GM21526 (cell line): Measurements from ENCODE around the gene LRRC8D.

Experiments
- ATAC-seq: cut with Tn5 transposase; IDR thresholded peaks from one replicate; pipeline ENCODE4 v1.9.1; 2021; ENCODE audit warnings: moderate library complexity; ENCODE audit not compliant: unreplicated experiment, low FRiP score

LRRC8D gene

DNA sequence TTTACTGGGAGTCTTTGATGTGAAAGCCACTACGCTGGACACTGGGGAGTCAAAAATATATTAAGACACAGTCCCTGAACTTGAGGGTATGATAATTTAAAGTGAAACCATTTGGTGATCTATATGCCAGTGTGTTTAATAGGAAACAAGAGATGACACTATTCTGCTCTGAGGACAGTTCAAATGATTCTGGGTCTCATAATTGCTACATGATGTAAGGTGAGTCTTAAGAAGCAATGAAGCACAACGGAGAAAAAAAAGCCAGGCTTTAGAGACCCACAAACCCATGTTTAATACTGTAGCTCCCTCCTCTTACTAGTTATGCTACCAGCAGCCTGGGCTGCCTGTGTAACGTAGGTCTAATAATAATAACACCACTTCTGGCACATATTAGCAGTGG, 14.2 kb upstream of the LRRC8D start:
- no peak for ATAC-seq

GRCh38 chr1:89807503-89807902, 13.3 kb upstream of the LRRC8D start:
- ATAC-seq = no peak

- no peak for ATAC-seq
Measured at GRCh38 chr1:89807983-89808382, 12.8 kb upstream of the LRRC8D start.

- ATAC-seq = no peak
Measured at GRCh38 chr1:89808441-89809117, 12.3 kb upstream of the LRRC8D start.

GRCh38 chr1:89809556-89809955, 11.3 kb upstream of the LRRC8D start:
- ATAC-seq = no peak

DNA sequence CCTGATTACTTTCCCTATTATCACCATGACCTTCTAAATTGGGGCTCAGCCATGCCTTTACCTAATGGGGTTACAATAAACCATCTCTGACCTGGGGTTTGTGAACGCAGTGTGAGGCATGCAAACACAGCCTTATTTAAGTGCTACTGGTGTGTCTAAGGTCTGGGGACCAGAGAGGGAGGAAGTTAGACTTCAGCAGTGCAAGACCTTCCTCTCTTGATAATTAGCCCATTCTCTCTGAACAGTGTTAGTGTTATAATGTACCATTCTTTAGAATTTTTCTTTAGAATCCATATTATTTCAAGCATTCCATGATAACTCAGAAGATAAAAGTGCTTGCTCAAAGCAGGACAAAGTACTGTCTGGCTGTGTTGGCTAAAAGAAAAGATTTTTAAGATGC, 10.5 kb upstream of the LRRC8D start:
- ATAC-seq = no peak

- no peak for ATAC-seq
Measured at GRCh38 chr1:89810880-89811279, 10.0 kb upstream of the LRRC8D start.

- ATAC-seq = no peak
Measured at GRCh38 chr1:89812992-89813391, 7.8 kb upstream of the LRRC8D start.

- no peak for ATAC-seq
Measured at GRCh38 chr1:89815040-89815439, 5.8 kb upstream of the LRRC8D start.

GRCh38 chr1:89815611-89816010, 5.2 kb upstream of the LRRC8D start:
- ATAC-seq = no peak

DNA sequence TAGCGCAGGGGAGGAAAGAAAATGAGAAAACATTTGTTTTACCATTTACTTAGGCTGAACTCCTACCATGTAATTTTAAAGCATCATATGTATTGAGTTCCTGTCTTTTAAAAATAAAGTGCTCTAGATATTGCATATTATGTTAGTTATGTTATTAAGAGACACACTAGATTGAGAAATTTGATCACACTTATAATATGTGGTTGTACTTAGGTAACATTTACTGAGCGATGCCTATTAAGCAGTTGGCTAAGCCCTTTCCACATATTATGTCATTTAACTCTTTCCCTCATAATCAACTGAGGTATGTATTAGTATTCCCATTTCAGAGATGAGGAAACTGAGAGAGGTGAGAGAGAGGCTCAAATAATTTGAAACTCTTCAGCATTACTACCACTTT, 4.5 kb upstream of the LRRC8D start:
- ATAC-seq = no peak

DNA sequence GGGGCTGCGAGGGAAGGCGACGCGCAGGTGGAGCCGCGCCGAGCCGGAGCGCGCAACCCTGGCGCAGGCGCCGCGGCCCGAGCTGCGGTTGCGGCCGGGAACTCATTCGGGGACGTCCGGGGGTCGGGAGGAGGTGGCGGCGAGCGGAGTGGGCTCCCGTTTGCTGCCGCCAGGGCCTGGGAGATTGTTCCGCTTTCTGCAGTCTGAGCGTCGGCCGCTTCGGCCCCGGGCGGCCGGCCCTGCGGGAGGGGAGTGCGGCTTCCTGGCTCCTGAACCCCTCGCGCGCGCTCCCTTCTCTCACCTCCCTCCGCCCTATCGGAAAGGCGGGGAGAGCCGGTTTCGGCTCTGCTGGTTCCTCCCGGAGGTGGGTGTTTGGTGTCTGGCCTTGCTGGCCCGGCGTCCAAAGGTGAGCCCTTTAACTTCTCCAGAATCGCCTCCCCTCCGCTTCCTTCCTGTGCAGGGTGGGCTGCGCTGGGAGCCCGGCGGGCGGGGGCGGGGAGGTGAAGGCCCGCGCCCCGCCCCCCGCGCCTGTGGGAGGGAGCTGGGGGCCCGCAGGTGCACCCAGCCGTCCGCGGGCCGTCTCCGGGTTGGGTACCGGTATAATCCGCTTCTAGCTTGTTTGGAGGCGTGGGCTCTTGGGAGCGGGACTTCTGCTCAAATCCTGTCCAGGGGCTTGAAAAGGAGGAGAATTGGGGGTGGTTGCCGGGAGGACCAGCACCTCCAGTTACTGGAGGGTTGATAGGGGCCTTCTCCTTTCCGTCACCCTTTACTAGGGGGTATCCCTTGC, 683 bp downstream of the LRRC8D start:
- ATAC-seq = peak; percentile 62

DNA sequence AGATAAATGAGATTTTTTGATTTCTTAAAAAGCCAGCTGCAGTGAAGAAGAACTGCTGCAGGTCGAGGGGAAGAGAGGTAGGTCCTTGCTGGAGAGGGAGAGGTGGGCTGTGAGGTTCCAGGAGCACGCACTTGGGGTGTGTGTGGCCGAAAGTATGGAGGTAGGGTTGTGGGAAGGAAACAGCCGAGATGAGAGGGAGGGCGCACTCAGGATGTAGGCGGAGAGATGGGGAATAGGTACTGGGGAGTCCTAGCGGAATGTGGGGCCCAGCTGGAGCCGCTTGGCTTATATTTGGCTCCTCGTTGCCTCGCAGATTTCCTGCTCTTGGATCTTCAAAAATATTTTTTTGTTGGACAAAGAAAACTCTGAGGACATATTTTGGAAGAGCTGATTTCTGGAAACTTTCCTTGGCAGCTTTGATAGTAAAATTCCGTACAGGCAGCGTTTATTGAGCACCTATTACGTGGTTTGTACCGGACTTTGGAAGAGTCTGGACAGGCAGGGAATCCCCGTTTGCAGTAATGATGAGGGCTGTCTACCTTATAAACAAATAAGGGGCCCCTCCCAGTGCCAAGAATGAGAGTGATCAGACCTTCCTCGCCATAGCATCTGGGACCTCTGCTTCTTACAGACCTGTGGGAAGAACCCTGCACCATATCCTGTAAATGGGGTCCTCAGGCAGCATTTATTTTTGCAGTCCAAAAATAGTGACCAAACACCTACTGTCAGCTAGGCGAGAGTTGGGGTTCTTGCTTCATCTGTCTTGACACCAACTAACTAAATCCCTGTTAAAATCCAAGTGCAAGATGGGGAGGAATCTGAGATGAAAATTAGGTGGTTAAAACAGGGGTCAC, 1.5 kb downstream of the LRRC8D start:
- no peak for ATAC-seq

DNA sequence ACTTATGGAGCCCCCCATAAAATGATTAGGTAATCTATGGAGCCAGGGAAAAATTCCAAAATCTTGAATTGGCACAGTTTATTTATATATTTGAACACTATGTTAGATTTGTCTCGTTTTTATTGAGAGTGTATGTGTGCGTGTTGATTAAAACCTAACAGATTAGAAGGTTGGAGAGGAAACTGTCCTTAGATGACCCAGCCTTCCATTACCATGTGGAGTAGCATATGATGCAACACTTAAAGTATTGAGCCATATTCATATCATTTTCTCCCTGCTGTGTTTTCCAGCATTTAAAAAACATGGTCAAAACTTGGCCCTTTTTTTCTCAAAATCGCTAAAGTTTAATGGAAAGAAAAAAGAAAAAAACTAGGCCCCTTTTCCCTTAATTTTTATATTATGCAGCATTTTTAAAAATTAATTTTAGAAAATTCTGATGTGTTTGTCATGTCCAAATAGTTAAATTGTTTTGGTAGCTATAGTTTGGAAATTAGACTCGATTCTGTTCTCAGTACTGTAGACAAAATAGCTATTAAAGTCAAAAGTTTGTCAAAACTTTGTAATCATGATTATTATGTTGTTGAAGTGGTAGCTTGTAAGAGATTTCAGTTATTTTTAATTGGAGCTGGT, 2.3 kb downstream of the LRRC8D start:
- no peak for ATAC-seq

GRCh38 chr1:89823679-89824292, 3.0 kb downstream of the LRRC8D start:
- no peak for ATAC-seq

DNA sequence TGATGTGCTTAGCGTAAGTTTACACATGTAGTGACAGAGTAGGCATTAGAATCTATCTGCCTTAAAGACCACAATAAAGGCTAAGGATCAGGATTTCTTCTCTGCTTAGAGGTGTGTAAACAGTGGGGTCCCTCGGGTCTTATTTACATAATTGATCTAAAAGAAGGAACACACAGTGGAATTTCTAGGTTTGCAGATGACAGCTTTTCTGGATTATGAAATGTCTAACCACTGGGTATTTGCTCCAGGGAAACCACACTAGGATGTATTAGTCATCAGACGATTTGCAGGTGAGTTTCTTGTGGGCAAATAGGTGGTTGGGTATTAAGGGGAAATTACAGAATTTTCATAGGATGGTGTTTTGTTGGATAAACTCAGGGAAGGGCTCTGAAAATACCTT, 5.8 kb downstream of the LRRC8D start:
- ATAC-seq = no peak

- no peak for ATAC-seq
Measured at GRCh38 chr1:89827330-89827729, 6.5 kb downstream of the LRRC8D start.

DNA sequence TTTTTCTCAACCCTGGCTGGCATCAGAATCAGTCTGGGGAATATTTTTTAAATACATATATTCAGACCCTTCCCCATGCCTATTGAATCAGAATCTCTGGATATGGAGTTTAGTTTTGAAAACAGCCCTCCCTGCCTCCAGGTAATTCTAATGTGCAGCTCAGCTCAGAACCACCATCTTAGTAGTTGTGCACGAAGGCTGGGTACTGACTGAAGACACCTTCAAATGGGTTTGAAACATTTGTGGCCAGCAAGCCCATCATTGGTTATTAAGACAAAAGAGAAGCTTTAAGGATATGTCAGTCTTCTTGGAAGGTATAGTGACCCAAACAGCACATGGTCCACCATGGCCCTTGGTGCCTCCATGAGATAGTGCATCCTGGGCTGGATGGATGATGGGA, 7.1 kb downstream of the LRRC8D start:
- no peak for ATAC-seq

GRCh38 chr1:89829186-89829585, 8.4 kb downstream of the LRRC8D start:
- no peak for ATAC-seq

- ATAC-seq = no peak
Measured at GRCh38 chr1:89831462-89832120, 10.8 kb downstream of the LRRC8D start.
